ENCODE measurements around the gene SDK2. TPM values are rescaled to one million over a fixed set of nuclear protein-coding genes. Genes with fewer than 3 reads are reported as not detected.

The SDK2 gene
- total RNA-seq, 1 donor from 2014 or later, result 12.3 TPM

GRCh38 chr17:73526952-73527351, 117.3 kb downstream of the SDK2 start:
- H3K4me3 Mint-ChIP-seq (ENCODE audit: unreplicated experiment), result no peak overlapping the region
- no peak for TF ChIP-seq CTCF (IDR thresholded peaks at IDR 0.05; ENCODE audit: partially characterized antibody, unreplicated experiment)
- H3K9me3 Mint-ChIP-seq (ENCODE audit: unreplicated experiment), result peaks cover 2% of the 10 kb centered on the region
- H3K27ac Mint-ChIP-seq (ENCODE audit: unreplicated experiment), result no peak overlapping the region
- peaks cover 16% of the 10 kb centered on the region for H3K4me1 Mint-ChIP-seq (ENCODE audit: low read depth, unreplicated experiment)
- DNase-seq, result no peak
- H3K36me3 Mint-ChIP-seq (ENCODE audit: unreplicated experiment), result no peaks in the 10 kb centered on the region
- H3K27me3 Mint-ChIP-seq (ENCODE audit: unreplicated experiment), result peaks cover 3% of the 10 kb centered on the region

- Mint-ChIP-seq H3K36me3 (ENCODE audit: unreplicated experiment) (no peaks in the 10 kb centered on the region), H3K27me3 (ENCODE audit: unreplicated experiment) (peaks cover 5% of the 10 kb centered on the region), H3K4me3 (ENCODE audit: unreplicated experiment) (no peak overlapping the region), H3K9me3 (ENCODE audit: unreplicated experiment) (peaks cover 2% of the 10 kb centered on the region), H3K4me1 (ENCODE audit: low read depth, unreplicated experiment) (peaks cover 14% of the 10 kb centered on the region), H3K27ac (ENCODE audit: unreplicated experiment) (no peak overlapping the region)
- no peak for TF ChIP-seq CTCF (IDR thresholded peaks at IDR 0.05; ENCODE audit: partially characterized antibody, unreplicated experiment)
- DNase-seq, result no peak
Measured at GRCh38 chr17:73524941-73525679, 119.1 kb downstream of the SDK2 start.

- Mint-ChIP-seq H3K27ac (ENCODE audit: unreplicated experiment) (no peak overlapping the region), H3K36me3 (ENCODE audit: unreplicated experiment) (no peaks in the 10 kb centered on the region), H3K27me3 (ENCODE audit: unreplicated experiment) (peaks cover 2% of the 10 kb centered on the region), H3K4me3 (ENCODE audit: unreplicated experiment) (no peak overlapping the region), H3K4me1 (ENCODE audit: low read depth, unreplicated experiment) (peaks cover 10% of the 10 kb centered on the region), H3K9me3 (ENCODE audit: unreplicated experiment) (peaks cover 1% of the 10 kb centered on the region)
- DNase-seq, result no peak
- no peak for TF ChIP-seq CTCF (IDR thresholded peaks at IDR 0.05; ENCODE audit: partially characterized antibody, unreplicated experiment)
Measured at GRCh38 chr17:73522696-73523095, 121.5 kb downstream of the SDK2 start.

GRCh38 chr17:73522107-73522506, 122.1 kb downstream of the SDK2 start:
- TF ChIP-seq CTCF (IDR thresholded peaks at IDR 0.05; ENCODE audit: partially characterized antibody, unreplicated experiment), result no peak
- Mint-ChIP-seq H3K27me3 (ENCODE audit: unreplicated experiment) (peaks cover 4% of the 10 kb centered on the region), H3K27ac (ENCODE audit: unreplicated experiment) (no peak overlapping the region), H3K4me1 (ENCODE audit: low read depth, unreplicated experiment) (peaks cover 5% of the 10 kb centered on the region), H3K36me3 (ENCODE audit: unreplicated experiment) (no peaks in the 10 kb centered on the region), H3K4me3 (ENCODE audit: unreplicated experiment) (no peak overlapping the region), H3K9me3 (ENCODE audit: unreplicated experiment) (peaks cover 4% of the 10 kb centered on the region)
- no peak for DNase-seq

GRCh38 chr17:73521376-73521775, 122.9 kb downstream of the SDK2 start:
- peaks cover 4% of the 10 kb centered on the region for H3K9me3 Mint-ChIP-seq (ENCODE audit: unreplicated experiment)
- no peak for TF ChIP-seq CTCF (IDR thresholded peaks at IDR 0.05; ENCODE audit: partially characterized antibody, unreplicated experiment)
- H3K27me3 Mint-ChIP-seq (ENCODE audit: unreplicated experiment), result peaks cover 8% of the 10 kb centered on the region
- H3K36me3 Mint-ChIP-seq (ENCODE audit: unreplicated experiment), result no peaks in the 10 kb centered on the region
- no peak overlapping the region for H3K27ac Mint-ChIP-seq (ENCODE audit: unreplicated experiment)
- DNase-seq, result no peak
- no peak overlapping the region for H3K4me3 Mint-ChIP-seq (ENCODE audit: unreplicated experiment)
- peaks cover 5% of the 10 kb centered on the region for H3K4me1 Mint-ChIP-seq (ENCODE audit: low read depth, unreplicated experiment)

Measured in glutamatergic neuron (in vitro differentiated cells).